SW 1271 (cell line): ENCODE data around the gene ARIH1.
"Not testable (repeated sequence)": the region's sequence is repeated elsewhere in the genome, so short reads cannot be mapped to it uniquely, and the experiment has no call there.

Source experiments
- DNase-seq, 2 experiments: peaks; one replicate each; lab custom pipeline; 2025; lab: John Stamatoyannopoulos, UW

The ARIH1 gene

GRCh38 chr15:72608084-72608483, 134.0 kb downstream of the ARIH1 start:
- not testable (repeated sequence) for DNase-seq

- DNase-seq = no peak
Measured at GRCh38 chr15:72609862-72610261, 135.7 kb downstream of the ARIH1 start.

- DNase-seq = not testable (repeated sequence)
Measured at GRCh38 chr15:72612324-72612723, 138.2 kb downstream of the ARIH1 start.

- DNase-seq = no peak
Measured at GRCh38 chr15:72614810-72615532, 140.8 kb downstream of the ARIH1 start.

- DNase-seq = not testable (repeated sequence)
Measured at GRCh38 chr15:72615533-72616233, 141.6 kb downstream of the ARIH1 start.

- DNase-seq = no peak
Measured at GRCh38 chr15:72616491-72617210, 142.5 kb downstream of the ARIH1 start.

GRCh38 chr15:72623854-72624253, 149.7 kb downstream of the ARIH1 start:
- not testable (repeated sequence) for DNase-seq

GRCh38 chr15:72626153-72626552, 152.0 kb downstream of the ARIH1 start:
- DNase-seq = not testable (repeated sequence)

- not testable (repeated sequence) for DNase-seq
Measured at GRCh38 chr15:72628249-72629067, 154.3 kb downstream of the ARIH1 start.

GRCh38 chr15:72629068-72629570, 155.0 kb downstream of the ARIH1 start:
- DNase-seq = not testable (repeated sequence)

GRCh38 chr15:72636519-72637282, 162.6 kb downstream of the ARIH1 start:
- not testable (repeated sequence) for DNase-seq

- DNase-seq = not testable (repeated sequence)
Measured at GRCh38 chr15:72639759-72640483, 165.8 kb downstream of the ARIH1 start.

GRCh38 chr15:72642271-72642670, 168.1 kb downstream of the ARIH1 start:
- DNase-seq = not testable (repeated sequence)

- DNase-seq = not testable (repeated sequence)
Measured at GRCh38 chr15:72648631-72649253, 174.6 kb downstream of the ARIH1 start.
